ENCODE measurements around the gene CELA3B.
"Not testable (repeated sequence)": the region's sequence is repeated elsewhere in the genome, so short reads cannot be mapped to it uniquely, and the experiment has no call there.

DNA sequence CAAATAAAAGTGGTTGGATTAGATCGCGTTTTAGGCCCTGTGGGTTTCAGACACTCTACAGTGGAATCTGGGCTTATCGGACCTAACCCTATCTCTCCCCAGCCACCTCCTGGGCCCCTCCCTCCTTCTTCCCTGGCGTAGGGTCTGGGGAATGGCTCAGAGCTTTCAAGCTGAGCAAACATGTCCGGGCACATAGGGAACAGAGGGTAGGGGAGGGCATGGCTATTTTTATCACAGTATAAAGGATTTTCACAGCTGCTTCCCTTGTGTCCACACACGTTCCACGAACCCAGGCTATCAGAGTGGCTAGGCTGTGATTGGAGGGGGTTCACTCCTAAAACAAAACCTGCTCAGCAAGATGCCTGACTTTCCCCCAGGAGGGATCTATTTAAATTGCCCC, 22.8 kb downstream of the CELA3B start:
- TF ChIP-seq, protein P1, sequence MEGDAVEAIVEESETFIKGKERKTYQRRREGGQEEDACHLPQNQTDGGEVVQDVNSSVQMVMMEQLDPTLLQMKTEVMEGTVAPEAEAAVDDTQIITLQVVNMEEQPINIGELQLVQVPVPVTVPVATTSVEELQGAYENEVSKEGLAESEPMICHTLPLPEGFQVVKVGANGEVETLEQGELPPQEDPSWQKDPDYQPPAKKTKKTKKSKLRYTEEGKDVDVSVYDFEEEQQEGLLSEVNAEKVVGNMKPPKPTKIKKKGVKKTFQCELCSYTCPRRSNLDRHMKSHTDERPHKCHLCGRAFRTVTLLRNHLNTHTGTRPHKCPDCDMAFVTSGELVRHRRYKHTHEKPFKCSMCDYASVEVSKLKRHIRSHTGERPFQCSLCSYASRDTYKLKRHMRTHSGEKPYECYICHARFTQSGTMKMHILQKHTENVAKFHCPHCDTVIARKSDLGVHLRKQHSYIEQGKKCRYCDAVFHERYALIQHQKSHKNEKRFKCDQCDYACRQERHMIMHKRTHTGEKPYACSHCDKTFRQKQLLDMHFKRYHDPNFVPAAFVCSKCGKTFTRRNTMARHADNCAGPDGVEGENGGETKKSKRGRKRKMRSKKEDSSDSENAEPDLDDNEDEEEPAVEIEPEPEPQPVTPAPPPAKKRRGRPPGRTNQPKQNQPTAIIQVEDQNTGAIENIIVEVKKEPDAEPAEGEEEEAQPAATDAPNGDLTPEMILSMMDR (IDR thresholded peaks at IDR 0.05), result not testable (repeated sequence)
- TF ChIP-seq POLR2AphosphoS5, POLR2A, EP300 (IDR thresholded peaks at IDR 0.05): not testable (repeated sequence)

Data from gastroesophageal sphincter (tissue), 3 donors.